ENCODE results near the gene G6PD. TPM values are rescaled to one million over a fixed set of nuclear protein-coding genes. Genes with fewer than 3 reads are reported as not detected.
A peak's percentile ranks its signal among the peaks of the same experiment; 100 is the strongest.

Gene G6PD
- total RNA-seq = 100 to 1,000 TPM in 2 of 6 donors, 10 to 100 TPM in 4; 50.4 to 112 (median 81.7) TPM

DNA sequence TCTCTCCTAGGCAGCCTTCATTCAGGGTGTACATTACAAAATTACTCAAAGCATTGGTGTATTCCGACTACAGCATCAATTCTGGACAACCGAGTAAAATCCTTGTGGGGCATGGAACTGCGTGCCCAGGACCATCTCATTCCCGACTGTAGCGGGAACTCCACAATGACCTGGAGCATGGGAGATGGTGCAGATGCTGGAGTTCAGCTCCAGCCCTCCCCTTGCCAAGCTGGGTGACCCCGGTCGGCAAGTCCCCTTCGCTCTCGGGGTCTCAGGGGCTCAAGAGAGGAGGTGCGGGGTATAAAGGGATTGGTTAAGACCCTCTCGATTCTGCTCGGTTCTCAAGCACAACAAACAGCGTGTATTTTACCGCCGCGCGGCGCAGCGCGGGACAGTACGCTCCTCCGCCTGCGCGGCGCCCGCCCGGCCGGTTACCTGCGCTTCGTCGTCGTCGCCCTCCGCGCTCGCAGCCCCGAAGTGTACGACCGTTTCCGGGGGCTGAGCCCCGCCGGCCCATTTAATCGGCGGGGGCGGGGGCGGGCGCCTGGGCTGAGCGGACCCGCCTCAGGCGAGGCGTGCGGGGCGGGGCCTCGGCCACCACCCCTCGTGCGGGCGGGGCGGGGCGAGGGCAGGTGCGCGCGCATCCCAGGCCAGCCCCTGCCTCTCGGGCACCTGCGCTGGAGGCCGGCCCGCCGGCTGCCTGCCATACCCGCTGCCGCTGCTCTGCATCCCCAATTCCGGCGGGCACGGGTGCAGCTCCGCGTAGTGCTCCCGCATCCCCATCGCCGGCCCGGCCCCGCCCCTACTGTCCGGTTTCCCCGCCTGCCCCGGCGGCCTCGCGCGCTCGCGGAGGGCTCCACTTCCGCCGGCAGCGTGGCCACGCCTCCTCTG, at the start of gene G6PD:
Gene G6PD, minus strand, starts transcription at position 493 of the 891 bp plus-strand sequence. CDS start 691 bp downstream, outside the sequence.
- WGBS, 2 donors = 32% methylated on average over 52 of the region's 92 CpGs; no CpG with 5 or more reads in 1 of the 2 donors
- Histone ChIP-seq H3K27ac (peak within 1 kb of the TSS; percentile 86 to 89 (median 89)), H3K4me1 (peaks cover 32 to 54% (median 36%) of the 10 kb centered on the region in 4 donors), H3K9me3 (peaks cover 0 to 9% (median 0%) of the 10 kb centered on the region in 4 donors), H3K27me3 (no peaks in the 10 kb centered on the region), H3K4me3 (peak within 1 kb of the TSS; percentile 59 to 76 (median 66)), H3K36me3 (no peaks in the 10 kb centered on the region)
- peak; percentile 69 to 90 for ATAC-seq (ENCODE audit: low FRiP score in 2 of 2)
- peak; percentile 76 to 97 for DNase-seq
- TF ChIP-seq EP300 (IDR thresholded peaks at IDR 0.05) (no peak), POLR2A (IDR thresholded peaks at IDR 0.05) (peak in 2 of 4 donors; percentile 22 to 66), POLR2AphosphoS5 (IDR thresholded peaks at IDR 0.05) (peak; percentile 6 to 24)
- TF ChIP-seq, protein P1, sequence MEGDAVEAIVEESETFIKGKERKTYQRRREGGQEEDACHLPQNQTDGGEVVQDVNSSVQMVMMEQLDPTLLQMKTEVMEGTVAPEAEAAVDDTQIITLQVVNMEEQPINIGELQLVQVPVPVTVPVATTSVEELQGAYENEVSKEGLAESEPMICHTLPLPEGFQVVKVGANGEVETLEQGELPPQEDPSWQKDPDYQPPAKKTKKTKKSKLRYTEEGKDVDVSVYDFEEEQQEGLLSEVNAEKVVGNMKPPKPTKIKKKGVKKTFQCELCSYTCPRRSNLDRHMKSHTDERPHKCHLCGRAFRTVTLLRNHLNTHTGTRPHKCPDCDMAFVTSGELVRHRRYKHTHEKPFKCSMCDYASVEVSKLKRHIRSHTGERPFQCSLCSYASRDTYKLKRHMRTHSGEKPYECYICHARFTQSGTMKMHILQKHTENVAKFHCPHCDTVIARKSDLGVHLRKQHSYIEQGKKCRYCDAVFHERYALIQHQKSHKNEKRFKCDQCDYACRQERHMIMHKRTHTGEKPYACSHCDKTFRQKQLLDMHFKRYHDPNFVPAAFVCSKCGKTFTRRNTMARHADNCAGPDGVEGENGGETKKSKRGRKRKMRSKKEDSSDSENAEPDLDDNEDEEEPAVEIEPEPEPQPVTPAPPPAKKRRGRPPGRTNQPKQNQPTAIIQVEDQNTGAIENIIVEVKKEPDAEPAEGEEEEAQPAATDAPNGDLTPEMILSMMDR (IDR thresholded peaks at IDR 0.05) = peak in 1 of 6 experiments; percentile 32

DNA sequence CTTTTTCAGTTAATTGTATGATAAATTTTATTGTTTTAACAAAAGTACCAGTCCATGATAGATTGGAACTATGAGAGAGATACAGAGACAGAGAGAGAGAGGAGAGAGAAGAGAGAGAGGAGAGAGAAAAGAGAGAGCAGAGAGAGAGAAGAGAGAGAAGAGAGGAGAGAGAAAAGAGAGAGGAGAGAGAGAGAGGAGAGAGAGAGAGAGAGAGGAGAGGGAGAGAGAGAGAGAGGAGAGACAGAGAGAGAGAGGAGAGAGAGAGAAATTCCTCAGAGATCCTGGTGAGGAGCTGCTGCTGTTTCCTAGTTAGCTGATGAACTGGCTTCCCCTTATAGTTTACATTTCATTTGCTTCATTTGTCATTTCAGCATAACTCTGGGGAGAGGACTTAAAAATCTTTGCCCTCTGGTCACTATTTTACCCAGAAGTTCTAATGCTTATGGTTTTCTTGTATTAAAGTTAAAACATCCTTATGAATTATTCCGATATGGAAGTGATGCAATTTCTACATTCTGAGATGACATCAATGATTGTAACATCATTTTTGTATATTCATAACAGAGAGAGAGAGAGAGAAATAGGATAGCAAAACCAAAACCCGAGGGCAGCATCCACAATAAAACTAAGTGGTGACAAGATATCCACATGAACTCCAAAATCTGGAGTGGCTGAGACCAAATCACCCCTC, 49.1 kb upstream of the G6PD start:
- Histone ChIP-seq H3K27ac (no peak overlapping the region), H3K9me3 (no peaks in the 10 kb centered on the region), H3K27me3 (no peaks in the 10 kb centered on the region), H3K4me1 (no peaks in the 10 kb centered on the region), H3K4me3 (no peak overlapping the region), H3K36me3 (no peaks in the 10 kb centered on the region)
- ATAC-seq (ENCODE audit: low FRiP score in 2 of 2) (no peak), DNase-seq (no peak)
- no peak for TF ChIP-seq EP300 (IDR thresholded peaks at IDR 0.05)
- no peak for TF ChIP-seq POLR2AphosphoS5 (IDR thresholded peaks at IDR 0.05)
- TF ChIP-seq, protein P1 (IDR thresholded peaks at IDR 0.05) = no peak
- TF ChIP-seq POLR2A (IDR thresholded peaks at IDR 0.05) = no peak
- WGBS, 2 donors = 44 to 70% methylated on average over 2 of the region's 2 CpGs

DNA sequence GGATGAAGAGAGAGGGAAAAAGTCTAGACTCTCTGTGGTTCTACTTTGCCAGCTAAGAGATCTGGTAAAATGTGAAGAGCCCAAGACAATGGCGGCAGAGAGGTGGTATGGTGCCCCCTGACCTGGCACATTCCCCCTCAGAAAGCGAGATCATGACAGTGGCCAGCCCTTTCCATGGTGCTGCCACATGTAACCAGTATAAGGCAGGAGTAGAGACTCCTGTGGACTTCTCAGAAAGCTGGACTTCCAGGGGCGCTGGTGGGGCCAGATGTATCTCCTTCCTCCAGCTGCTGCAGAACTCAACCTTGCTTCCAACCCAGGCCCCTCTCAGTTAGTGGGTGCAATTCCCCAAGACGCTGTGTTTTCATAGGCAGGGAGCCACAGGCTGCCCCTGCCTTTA, 47.8 kb upstream of the G6PD start:
- WGBS, 2 donors = 83% methylated on average over 4 of the region's 4 CpGs; no CpG with 5 or more reads in 1 of the 2 donors
- Histone ChIP-seq H3K27ac (no peak overlapping the region), H3K4me1 (no peaks in the 10 kb centered on the region), H3K4me3 (no peak overlapping the region), H3K36me3 (no peaks in the 10 kb centered on the region), H3K9me3 (no peaks in the 10 kb centered on the region), H3K27me3 (no peaks in the 10 kb centered on the region)
- ATAC-seq (ENCODE audit: low FRiP score in 2 of 2) = no peak
- no peak for DNase-seq
- no peak for TF ChIP-seq POLR2A (IDR thresholded peaks at IDR 0.05)
- TF ChIP-seq EP300 (IDR thresholded peaks at IDR 0.05) = no peak
- no peak for TF ChIP-seq POLR2AphosphoS5 (IDR thresholded peaks at IDR 0.05)
- TF ChIP-seq, protein P1 (IDR thresholded peaks at IDR 0.05) = no peak

DNA sequence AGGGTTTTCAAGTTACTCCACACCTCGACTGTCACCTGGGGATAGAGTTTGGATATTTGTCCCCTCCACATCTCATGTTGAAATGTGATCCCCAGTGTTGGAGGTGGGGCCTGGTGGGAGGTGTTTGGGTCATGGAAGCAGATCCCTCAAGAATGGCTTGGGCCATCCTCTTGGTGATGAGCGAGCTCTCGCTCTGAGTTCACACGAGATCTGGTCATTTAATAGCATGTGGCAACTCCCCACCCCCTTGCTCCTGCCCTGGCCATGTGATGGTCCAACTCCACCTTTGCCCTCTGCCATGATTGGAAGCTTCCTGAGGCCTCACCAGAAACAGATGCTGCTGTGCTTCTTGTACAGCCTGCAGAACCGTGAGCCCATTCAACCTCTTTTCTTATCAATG, 46.6 kb upstream of the G6PD start:
- ATAC-seq (ENCODE audit: low FRiP score in 2 of 2) (no peak), DNase-seq (no peak)
- Histone ChIP-seq H3K36me3 (no peaks in the 10 kb centered on the region), H3K9me3 (no peaks in the 10 kb centered on the region), H3K27me3 (no peaks in the 10 kb centered on the region), H3K4me3 (no peak overlapping the region), H3K27ac (no peak overlapping the region), H3K4me1 (no peaks in the 10 kb centered on the region)
- WGBS, 2 donors = 72 to 100% methylated on average over 2 to 5 of the region's 5 CpGs
- TF ChIP-seq, protein P1 (IDR thresholded peaks at IDR 0.05) = no peak
- TF ChIP-seq POLR2A (IDR thresholded peaks at IDR 0.05) = no peak
- no peak for TF ChIP-seq POLR2AphosphoS5 (IDR thresholded peaks at IDR 0.05)
- no peak for TF ChIP-seq EP300 (IDR thresholded peaks at IDR 0.05)

All from upper lobe of left lung (tissue), 6 donors.